ENCODE data around the gene MYH10.

MYH10 gene

GRCh38 chr17:8609910-8610309 is 20.6 kb downstream of the MYH10 start:
- DNase-seq (ENCODE audit: low read depth), result no peak

- no peak for DNase-seq (ENCODE audit: low read depth)
Observed at GRCh38 chr17:8608001-8608400, 22.5 kb downstream of the MYH10 start.

GRCh38 chr17:8606401-8606800 is 24.1 kb downstream of the MYH10 start:
- no peak for DNase-seq (ENCODE audit: low read depth)

GRCh38 chr17:8602679-8603078 is 27.8 kb downstream of the MYH10 start:
- no peak for DNase-seq (ENCODE audit: low read depth)

GRCh38 chr17:8599351-8600011 is 31.0 kb downstream of the MYH10 start:
- no peak for DNase-seq (ENCODE audit: low read depth)

- DNase-seq (ENCODE audit: low read depth), result no peak
Observed at GRCh38 chr17:8598913-8599312, 31.6 kb downstream of the MYH10 start.

GRCh38 chr17:8593830-8594229 is 36.7 kb downstream of the MYH10 start:
- no peak for DNase-seq (ENCODE audit: low read depth)

- DNase-seq (ENCODE audit: low read depth), result no peak
Observed at GRCh38 chr17:8593276-8593675, 37.2 kb downstream of the MYH10 start.

GRCh38 chr17:8588877-8589554 is 41.5 kb downstream of the MYH10 start:
- no peak for DNase-seq (ENCODE audit: low read depth)

GRCh38 chr17:8586766-8587165 is 43.8 kb downstream of the MYH10 start:
- DNase-seq (ENCODE audit: low read depth), result no peak

- DNase-seq (ENCODE audit: low read depth), result no peak
Observed at GRCh38 chr17:8585911-8586310, 44.6 kb downstream of the MYH10 start.

GRCh38 chr17:8583954-8584353 is 46.6 kb downstream of the MYH10 start:
- no peak for DNase-seq (ENCODE audit: low read depth)

- DNase-seq (ENCODE audit: low read depth), result no peak
Observed at GRCh38 chr17:8580952-8581658, 49.4 kb downstream of the MYH10 start.

GRCh38 chr17:8577868-8578267 is 52.7 kb downstream of the MYH10 start:
- no peak for DNase-seq (ENCODE audit: low read depth)

- DNase-seq (ENCODE audit: low read depth), result no peak
Observed at GRCh38 chr17:8576559-8577294, 53.8 kb downstream of the MYH10 start.

GRCh38 chr17:8574687-8575086 is 55.8 kb downstream of the MYH10 start:
- no peak for DNase-seq (ENCODE audit: low read depth)

GRCh38 chr17:8572764-8573163 is 57.8 kb downstream of the MYH10 start:
- DNase-seq (ENCODE audit: low read depth), result no peak

GRCh38 chr17:8563981-8564602 is 66.4 kb downstream of the MYH10 start:
- no peak for DNase-seq (ENCODE audit: low read depth)

- no peak for DNase-seq (ENCODE audit: low read depth)
Observed at GRCh38 chr17:8563024-8563776, 67.3 kb downstream of the MYH10 start.

- no peak for DNase-seq (ENCODE audit: low read depth)
Observed at GRCh38 chr17:8558144-8558543, 72.4 kb downstream of the MYH10 start.

- no peak for DNase-seq (ENCODE audit: low read depth)
Observed at GRCh38 chr17:8557176-8557806, 73.2 kb downstream of the MYH10 start.
